ENCODE results near the gene MYO9B. TPM values are rescaled to one million over a fixed set of nuclear protein-coding genes. Genes with fewer than 3 reads are reported as not detected.

MYO9B gene
- total and polyA plus RNA-seq, 2 of the 13 experiments (the other 11 are each of a cell fraction or from before 2014, with no cell fraction given) = 18.0 to 18.3 TPM

DNA sequence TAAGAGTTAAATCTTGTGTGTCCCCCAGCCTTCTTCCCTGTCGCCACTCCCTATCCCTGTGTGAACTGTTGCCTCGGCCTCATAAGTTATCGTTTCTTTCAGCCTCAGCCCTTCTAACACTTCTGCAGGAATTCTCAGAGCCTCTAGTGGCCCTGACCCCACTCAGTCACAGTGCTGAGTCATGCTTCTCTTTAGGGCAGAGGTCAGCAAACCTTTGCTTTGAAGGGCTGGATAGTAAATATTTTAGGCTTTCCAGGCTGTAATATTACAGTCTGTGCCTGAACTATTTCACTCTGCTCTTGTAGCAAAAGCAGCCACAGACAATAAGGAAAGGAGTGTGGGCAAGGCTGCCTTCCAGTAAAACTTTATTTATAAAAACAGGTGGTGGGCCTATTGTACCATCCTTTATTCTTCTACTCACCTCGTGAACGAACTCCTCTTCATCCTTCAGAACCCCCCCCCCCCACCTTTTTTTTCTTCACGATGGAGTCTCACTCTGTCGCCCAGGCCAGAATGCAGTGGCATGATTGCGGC, 22.1 kb downstream of the MYO9B start (continued):
- TF ChIP-seq, protein P1, sequence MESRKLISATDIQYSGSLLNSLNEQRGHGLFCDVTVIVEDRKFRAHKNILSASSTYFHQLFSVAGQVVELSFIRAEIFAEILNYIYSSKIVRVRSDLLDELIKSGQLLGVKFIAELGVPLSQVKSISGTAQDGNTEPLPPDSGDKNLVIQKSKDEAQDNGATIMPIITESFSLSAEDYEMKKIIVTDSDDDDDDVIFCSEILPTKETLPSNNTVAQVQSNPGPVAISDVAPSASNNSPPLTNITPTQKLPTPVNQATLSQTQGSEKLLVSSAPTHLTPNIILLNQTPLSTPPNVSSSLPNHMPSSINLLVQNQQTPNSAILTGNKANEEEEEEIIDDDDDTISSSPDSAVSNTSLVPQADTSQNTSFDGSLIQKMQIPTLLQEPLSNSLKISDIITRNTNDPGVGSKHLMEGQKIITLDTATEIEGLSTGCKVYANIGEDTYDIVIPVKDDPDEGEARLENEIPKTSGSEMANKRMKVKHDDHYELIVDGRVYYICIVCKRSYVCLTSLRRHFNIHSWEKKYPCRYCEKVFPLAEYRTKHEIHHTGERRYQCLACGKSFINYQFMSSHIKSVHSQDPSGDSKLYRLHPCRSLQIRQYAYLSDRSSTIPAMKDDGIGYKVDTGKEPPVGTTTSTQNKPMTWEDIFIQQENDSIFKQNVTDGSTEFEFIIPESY (CRISPR knock-in tag; IDR thresholded peaks at IDR 0.05) = peak; percentile 75
- TF ChIP-seq, protein P2, sequence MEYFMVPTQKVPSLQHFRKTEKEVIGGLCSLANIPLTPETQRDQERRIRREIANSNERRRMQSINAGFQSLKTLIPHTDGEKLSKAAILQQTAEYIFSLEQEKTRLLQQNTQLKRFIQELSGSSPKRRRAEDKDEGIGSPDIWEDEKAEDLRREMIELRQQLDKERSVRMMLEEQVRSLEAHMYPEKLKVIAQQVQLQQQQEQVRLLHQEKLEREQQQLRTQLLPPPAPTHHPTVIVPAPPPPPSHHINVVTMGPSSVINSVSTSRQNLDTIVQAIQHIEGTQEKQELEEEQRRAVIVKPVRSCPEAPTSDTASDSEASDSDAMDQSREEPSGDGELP (IDR thresholded peaks at IDR 0.05; ENCODE audit: borderline replicate concordance, low read depth) = peak; percentile 21; the same call in 1 of the 2 replicates
- TF ChIP-seq, protein P3, sequence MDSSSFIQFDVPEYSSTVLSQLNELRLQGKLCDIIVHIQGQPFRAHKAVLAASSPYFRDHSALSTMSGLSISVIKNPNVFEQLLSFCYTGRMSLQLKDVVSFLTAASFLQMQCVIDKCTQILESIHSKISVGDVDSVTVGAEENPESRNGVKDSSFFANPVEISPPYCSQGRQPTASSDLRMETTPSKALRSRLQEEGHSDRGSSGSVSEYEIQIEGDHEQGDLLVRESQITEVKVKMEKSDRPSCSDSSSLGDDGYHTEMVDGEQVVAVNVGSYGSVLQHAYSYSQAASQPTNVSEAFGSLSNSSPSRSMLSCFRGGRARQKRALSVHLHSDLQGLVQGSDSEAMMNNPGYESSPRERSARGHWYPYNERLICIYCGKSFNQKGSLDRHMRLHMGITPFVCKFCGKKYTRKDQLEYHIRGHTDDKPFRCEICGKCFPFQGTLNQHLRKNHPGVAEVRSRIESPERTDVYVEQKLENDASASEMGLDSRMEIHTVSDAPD (CRISPR knock-in tag; IDR thresholded peaks at IDR 0.05) = no peak
- TF ChIP-seq GTF2F1 (IDR thresholded peaks at IDR 0.05; ENCODE audit: low read length) (no peak), NFE2L2 (IDR thresholded peaks at IDR 0.05; ENCODE audit: low read length) (peak; percentile 100), SRY (CRISPR knock-in tag; IDR thresholded peaks at IDR 0.05) (no peak), ZNF614 (CRISPR knock-in tag; IDR thresholded peaks at IDR 0.05; ENCODE audit: borderline replicate concordance) (peak; percentile 52; the same call in 1 of the 2 replicates), ZNF563 (CRISPR knock-in tag; IDR thresholded peaks at IDR 0.05) (no peak), ZNF670 (CRISPR knock-in tag; IDR thresholded peaks at IDR 0.05; ENCODE audit: borderline replicate concordance) (0 out of 2 replicates have a peak, but pooled peaks have one; percentile 12), TGIF2 (CRISPR knock-in tag; IDR thresholded peaks at IDR 0.05) (no peak), PCBP1 (IDR thresholded peaks at IDR 0.05; ENCODE audit: borderline replicate concordance, low read depth, low read length) (no peak), KDM4B (CRISPR knock-in tag; IDR thresholded peaks at IDR 0.05) (peak; percentile 58; the same call in 1 of the 2 replicates)
- TF ChIP-seq, protein P4, sequence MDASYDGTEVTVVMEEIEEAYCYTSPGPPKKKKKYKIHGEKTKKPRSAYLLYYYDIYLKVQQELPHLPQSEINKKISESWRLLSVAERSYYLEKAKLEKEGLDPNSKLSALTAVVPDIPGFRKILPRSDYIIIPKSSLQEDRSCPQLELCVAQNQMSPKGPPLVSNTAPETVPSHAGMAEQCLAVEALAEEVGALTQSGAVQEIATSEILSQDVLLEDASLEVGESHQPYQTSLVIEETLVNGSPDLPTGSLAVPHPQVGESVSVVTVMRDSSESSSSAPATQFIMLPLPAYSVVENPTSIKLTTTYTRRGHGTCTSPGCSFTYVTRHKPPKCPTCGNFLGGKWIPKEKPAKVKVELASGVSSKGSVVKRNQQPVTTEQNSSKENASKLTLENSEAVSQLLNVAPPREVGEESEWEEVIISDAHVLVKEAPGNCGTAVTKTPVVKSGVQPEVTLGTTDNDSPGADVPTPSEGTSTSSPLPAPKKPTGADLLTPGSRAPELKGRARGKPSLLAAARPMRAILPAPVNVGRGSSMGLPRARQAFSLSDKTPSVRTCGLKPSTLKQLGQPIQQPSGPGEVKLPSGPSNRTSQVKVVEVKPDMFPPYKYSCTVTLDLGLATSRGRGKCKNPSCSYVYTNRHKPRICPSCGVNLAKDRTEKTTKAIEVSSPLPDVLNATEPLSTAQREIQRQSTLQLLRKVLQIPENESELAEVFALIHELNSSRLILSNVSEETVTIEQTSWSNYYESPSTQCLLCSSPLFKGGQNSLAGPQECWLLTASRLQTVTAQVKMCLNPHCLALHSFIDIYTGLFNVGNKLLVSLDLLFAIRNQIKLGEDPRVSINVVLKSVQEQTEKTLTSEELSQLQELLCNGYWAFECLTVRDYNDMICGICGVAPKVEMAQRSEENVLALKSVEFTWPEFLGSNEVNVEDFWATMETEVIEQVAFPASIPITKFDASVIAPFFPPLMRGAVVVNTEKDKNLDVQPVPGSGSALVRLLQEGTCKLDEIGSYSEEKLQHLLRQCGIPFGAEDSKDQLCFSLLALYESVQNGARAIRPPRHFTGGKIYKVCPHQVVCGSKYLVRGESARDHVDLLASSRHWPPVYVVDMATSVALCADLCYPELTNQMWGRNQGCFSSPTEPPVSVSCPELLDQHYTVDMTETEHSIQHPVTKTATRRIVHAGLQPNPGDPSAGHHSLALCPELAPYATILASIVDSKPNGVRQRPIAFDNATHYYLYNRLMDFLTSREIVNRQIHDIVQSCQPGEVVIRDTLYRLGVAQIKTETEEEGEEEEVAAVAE (CRISPR knock-in tag; IDR thresholded peaks at IDR 0.05; ENCODE audit: borderline replicate concordance) = no peak
- TF ChIP-seq, protein P5, sequence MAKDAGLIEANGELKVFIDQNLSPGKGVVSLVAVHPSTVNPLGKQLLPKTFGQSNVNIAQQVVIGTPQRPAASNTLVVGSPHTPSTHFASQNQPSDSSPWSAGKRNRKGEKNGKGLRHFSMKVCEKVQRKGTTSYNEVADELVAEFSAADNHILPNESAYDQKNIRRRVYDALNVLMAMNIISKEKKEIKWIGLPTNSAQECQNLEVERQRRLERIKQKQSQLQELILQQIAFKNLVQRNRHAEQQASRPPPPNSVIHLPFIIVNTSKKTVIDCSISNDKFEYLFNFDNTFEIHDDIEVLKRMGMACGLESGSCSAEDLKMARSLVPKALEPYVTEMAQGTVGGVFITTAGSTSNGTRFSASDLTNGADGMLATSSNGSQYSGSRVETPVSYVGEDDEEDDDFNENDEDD (CRISPR knock-in tag; IDR thresholded peaks at IDR 0.05; ENCODE audit: borderline replicate concordance) = no peak
